ENCODE measurements around the gene STK39. TPM values are rescaled to one million over a fixed set of nuclear protein-coding genes. Genes with fewer than 3 reads are reported as not detected.

STK39 gene
- total RNA-seq, 1 experiment from 2014 or later: 2.9 TPM

DNA sequence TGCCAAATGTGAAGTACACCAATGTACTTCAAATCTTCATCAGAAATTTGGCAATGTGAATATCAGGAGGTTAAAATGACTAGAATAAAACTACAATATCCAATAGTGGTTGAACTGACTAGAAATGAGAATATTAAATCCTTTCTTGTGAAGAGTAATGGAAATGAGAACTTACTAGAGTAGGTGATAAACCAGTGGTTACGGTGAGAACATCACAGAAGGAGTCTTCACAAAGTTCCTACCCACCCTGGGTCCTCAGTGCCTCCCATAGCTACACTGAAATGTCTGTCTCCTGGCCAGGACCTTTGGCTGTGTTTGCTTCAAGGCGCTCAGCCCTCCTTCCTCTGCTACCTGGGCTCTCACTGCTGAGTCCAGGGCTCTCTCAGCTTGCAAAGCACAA, 289.7 kb downstream of the STK39 start:
- BruUV-seq (replicated peaks): no TSS peak

DNA sequence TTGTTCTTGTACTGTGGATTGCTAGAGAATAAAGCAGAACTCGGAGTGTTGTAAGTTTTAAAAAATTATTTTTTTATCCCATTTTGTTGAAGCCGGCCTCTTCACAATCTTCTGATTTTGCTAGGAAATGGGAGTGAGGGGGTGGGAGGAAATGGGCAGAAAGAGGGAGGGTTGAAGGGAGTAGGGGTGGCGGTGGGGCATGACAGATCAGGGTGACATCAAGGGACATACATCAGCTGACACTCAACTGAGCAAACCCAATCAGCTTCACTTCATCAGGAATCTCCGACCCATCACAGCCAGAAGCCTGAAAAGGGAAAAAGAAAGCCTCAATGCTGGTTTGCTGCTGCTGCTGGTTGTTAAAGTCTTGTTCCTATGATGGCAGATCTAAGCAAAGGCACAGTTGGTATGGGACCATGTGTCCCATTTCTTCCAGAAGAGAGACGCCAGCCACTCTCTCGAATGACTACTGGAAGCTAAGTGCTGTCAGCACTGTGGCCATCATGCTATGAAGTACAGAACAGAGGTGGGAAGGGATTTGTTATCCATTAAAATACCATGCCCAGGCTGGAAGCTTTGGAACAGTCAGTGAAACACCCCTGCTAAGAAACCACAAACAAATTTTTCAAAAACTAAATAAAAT, 292.0 kb downstream of the STK39 start:
- no peaks in the 10 kb centered on the region for H3K27me3 Mint-ChIP-seq (ENCODE audit: insufficient read depth, unreplicated experiment)
- Histone ChIP-seq H3K9me3 (no peaks in the 10 kb centered on the region), H3K36me3 (ENCODE audit: control insufficient read depth, insufficient read depth, low read length) (no peaks in the 10 kb centered on the region), H3K27me3 (replicated peaks; ENCODE audit: control insufficient read depth, insufficient read depth, low read length) (no peaks in the 10 kb centered on the region), H3K4me3 (ENCODE audit: low read depth, low read length) (no peak overlapping the region), H3K4me1 (0 out of 2 replicates have a peak, but pooled peaks cover 3% of the 10 kb centered on the region)
- BruUV-seq (replicated peaks): no TSS peak
- H3K36me3 Mint-ChIP-seq (ENCODE audit: insufficient read depth, unreplicated experiment): no peaks in the 10 kb centered on the region
- H3K4me1 Mint-ChIP-seq (ENCODE audit: low read depth, unreplicated experiment): no peaks in the 10 kb centered on the region
- TF ChIP-seq, protein P1, sequence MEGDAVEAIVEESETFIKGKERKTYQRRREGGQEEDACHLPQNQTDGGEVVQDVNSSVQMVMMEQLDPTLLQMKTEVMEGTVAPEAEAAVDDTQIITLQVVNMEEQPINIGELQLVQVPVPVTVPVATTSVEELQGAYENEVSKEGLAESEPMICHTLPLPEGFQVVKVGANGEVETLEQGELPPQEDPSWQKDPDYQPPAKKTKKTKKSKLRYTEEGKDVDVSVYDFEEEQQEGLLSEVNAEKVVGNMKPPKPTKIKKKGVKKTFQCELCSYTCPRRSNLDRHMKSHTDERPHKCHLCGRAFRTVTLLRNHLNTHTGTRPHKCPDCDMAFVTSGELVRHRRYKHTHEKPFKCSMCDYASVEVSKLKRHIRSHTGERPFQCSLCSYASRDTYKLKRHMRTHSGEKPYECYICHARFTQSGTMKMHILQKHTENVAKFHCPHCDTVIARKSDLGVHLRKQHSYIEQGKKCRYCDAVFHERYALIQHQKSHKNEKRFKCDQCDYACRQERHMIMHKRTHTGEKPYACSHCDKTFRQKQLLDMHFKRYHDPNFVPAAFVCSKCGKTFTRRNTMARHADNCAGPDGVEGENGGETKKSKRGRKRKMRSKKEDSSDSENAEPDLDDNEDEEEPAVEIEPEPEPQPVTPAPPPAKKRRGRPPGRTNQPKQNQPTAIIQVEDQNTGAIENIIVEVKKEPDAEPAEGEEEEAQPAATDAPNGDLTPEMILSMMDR (IDR thresholded peaks at IDR 0.05; ENCODE audit: insufficient read depth in 1 of 2, low read depth in 1 of 2, low read length in 1 of 2, severe bottlenecking in 1 of 2, unreplicated experiment in 1 of 2): no peak
- intact Hi-C loops (cut with micrococcal nuclease; ENCODE audit: unreplicated experiment): no loop called here
- H3K9me3 Mint-ChIP-seq (ENCODE audit: unreplicated experiment): no peaks in the 10 kb centered on the region
- ChIA-PET CTCF (interaction anchor here (1.0 kb wide), 1 partner anchor 163 kb away, joined by 4 read pairs; no protein-coding TSS in a partner anchor), POLR2A (no interaction called here)
- DNase-seq: no peak
- H3K27ac Mint-ChIP-seq (ENCODE audit: unreplicated experiment): no peak overlapping the region
- H3K4me3 Mint-ChIP-seq (ENCODE audit: unreplicated experiment): no peak overlapping the region

More for the DNA sequence above, 289.7 kb downstream of the STK39 start:
- Mint-ChIP-seq H3K36me3 (ENCODE audit: insufficient read depth, unreplicated experiment) (no peaks in the 10 kb centered on the region), H3K9me3 (ENCODE audit: unreplicated experiment) (no peaks in the 10 kb centered on the region), H3K27ac (ENCODE audit: unreplicated experiment) (no peak overlapping the region), H3K4me3 (ENCODE audit: unreplicated experiment) (no peak overlapping the region), H3K4me1 (ENCODE audit: low read depth, unreplicated experiment) (no peaks in the 10 kb centered on the region), H3K27me3 (ENCODE audit: insufficient read depth, unreplicated experiment) (no peaks in the 10 kb centered on the region)
- TF ChIP-seq, protein P1 (IDR thresholded peaks at IDR 0.05; ENCODE audit: insufficient read depth in 1 of 2, low read depth in 1 of 2, low read length in 1 of 2, severe bottlenecking in 1 of 2, unreplicated experiment in 1 of 2): no peak
- no peaks in the 10 kb centered on the region for H3K27me3 ChIP-seq (replicated peaks; ENCODE audit: control insufficient read depth, insufficient read depth, low read length)
- ChIA-PET POLR2A (no interaction called here), CTCF (no interaction called here)
- H3K9me3 ChIP-seq: no peaks in the 10 kb centered on the region
- no peak overlapping the region for H3K4me3 ChIP-seq (ENCODE audit: low read depth, low read length)
- no peaks in the 10 kb centered on the region for H3K36me3 ChIP-seq (ENCODE audit: control insufficient read depth, insufficient read depth, low read length)
- intact Hi-C loops (cut with micrococcal nuclease; ENCODE audit: unreplicated experiment): no loop called here
- no peaks in the 10 kb centered on the region for H3K4me1 ChIP-seq
- no peak for DNase-seq

DNA sequence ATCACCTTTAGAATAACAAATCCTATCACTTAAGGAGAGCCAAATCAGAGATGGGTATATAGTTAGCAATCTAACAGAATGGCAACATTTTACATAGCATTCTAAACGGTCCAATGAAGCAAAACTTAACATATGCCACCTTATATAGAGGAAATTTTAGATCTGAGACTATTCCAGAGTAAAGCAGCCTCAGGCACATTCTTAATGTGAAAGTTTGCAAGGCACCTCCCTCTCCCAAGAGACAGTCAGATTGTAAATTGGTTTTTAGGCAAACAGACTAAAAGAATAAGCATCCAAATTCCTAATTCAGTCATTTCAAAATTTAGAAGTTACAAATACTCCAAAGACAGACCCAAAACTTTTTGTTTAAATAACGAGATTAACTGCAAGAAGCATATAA, 292.9 kb downstream of the STK39 start:
- H3K4me1 ChIP-seq: 0 out of 2 replicates have a peak, but pooled peaks cover 3% of the 10 kb centered on the region
- Mint-ChIP-seq H3K36me3 (ENCODE audit: insufficient read depth, unreplicated experiment) (no peaks in the 10 kb centered on the region), H3K27me3 (ENCODE audit: insufficient read depth, unreplicated experiment) (no peaks in the 10 kb centered on the region), H3K4me1 (ENCODE audit: low read depth, unreplicated experiment) (no peaks in the 10 kb centered on the region), H3K4me3 (ENCODE audit: unreplicated experiment) (no peak overlapping the region), H3K9me3 (ENCODE audit: unreplicated experiment) (no peaks in the 10 kb centered on the region), H3K27ac (ENCODE audit: unreplicated experiment) (no peak overlapping the region)
- no peak overlapping the region for H3K4me3 ChIP-seq (ENCODE audit: low read depth, low read length)
- no peaks in the 10 kb centered on the region for H3K36me3 ChIP-seq (ENCODE audit: control insufficient read depth, insufficient read depth, low read length)
- ChIA-PET CTCF (no interaction called here), POLR2A (no interaction called here)
- H3K9me3 ChIP-seq: no peaks in the 10 kb centered on the region
- TF ChIP-seq, protein P1 (IDR thresholded peaks at IDR 0.05; ENCODE audit: insufficient read depth in 1 of 2, low read depth in 1 of 2, low read length in 1 of 2, severe bottlenecking in 1 of 2, unreplicated experiment in 1 of 2): no peak
- intact Hi-C loops (cut with micrococcal nuclease; ENCODE audit: unreplicated experiment): no loop called here
- no TSS peak for BruUV-seq (replicated peaks)
- DNase-seq: no peak
- no peaks in the 10 kb centered on the region for H3K27me3 ChIP-seq (replicated peaks; ENCODE audit: control insufficient read depth, insufficient read depth, low read length)

All from Caco-2 (cell line).